HG02840 (cell line): Measurements from ENCODE around the gene TMUB2.

Source experiments
- ATAC-seq: cut with Tn5 transposase; IDR thresholded peaks from one replicate; pipeline ENCODE4 v1.9.1; 2021; ENCODE audit warnings: mild to moderate bottlenecking, moderate library complexity, moderate number of reproducible peaks; ENCODE audit not compliant: unreplicated experiment, low FRiP score

Gene TMUB2

GRCh38 chr17:44200478-44201155 lies 13.8 kb downstream of the TMUB2 start:
- peak; percentile 12 for ATAC-seq

GRCh38 chr17:44202756-44203155 lies 16.0 kb downstream of the TMUB2 start:
- no peak for ATAC-seq

GRCh38 chr17:44203731-44204440 lies 17.1 kb downstream of the TMUB2 start:
- no peak for ATAC-seq

GRCh38 chr17:44204441-44204882 lies 17.7 kb downstream of the TMUB2 start:
- ATAC-seq, result no peak

- ATAC-seq, result no peak
Observed at GRCh38 chr17:44205962-44206824, 19.4 kb downstream of the TMUB2 start.

- no peak for ATAC-seq
Observed at GRCh38 chr17:44206825-44207155, 20.0 kb downstream of the TMUB2 start.

- no peak for ATAC-seq
Observed at GRCh38 chr17:44207319-44207718, 20.5 kb downstream of the TMUB2 start.

GRCh38 chr17:44207743-44208142 lies 21.0 kb downstream of the TMUB2 start:
- no peak for ATAC-seq

GRCh38 chr17:44209786-44210341 lies 23.1 kb downstream of the TMUB2 start:
- ATAC-seq, result no peak

GRCh38 chr17:44210342-44211192 lies 23.8 kb downstream of the TMUB2 start:
- ATAC-seq, result no peak

- ATAC-seq, result no peak
Observed at GRCh38 chr17:44211281-44212265, 24.8 kb downstream of the TMUB2 start.

- ATAC-seq, result no peak
Observed at GRCh38 chr17:44212507-44213402, 26.0 kb downstream of the TMUB2 start.

GRCh38 chr17:44213403-44214229 lies 26.8 kb downstream of the TMUB2 start:
- ATAC-seq, result no peak

- no peak for ATAC-seq
Observed at GRCh38 chr17:44214230-44214494, 27.4 kb downstream of the TMUB2 start.

GRCh38 chr17:44214896-44215295 lies 28.1 kb downstream of the TMUB2 start:
- no peak for ATAC-seq

GRCh38 chr17:44216173-44216572 lies 29.4 kb downstream of the TMUB2 start:
- no peak for ATAC-seq

GRCh38 chr17:44216694-44217093 lies 29.9 kb downstream of the TMUB2 start:
- no peak for ATAC-seq
